GM19238 (cell line): ENCODE measurements around the gene CLCA1.
"Not testable (repeated sequence)": the region's sequence is repeated elsewhere in the genome, so short reads cannot be mapped to it uniquely, and the experiment has no call there.

ENCODE experiments used
- DNase-seq: peaks from one replicate; pipeline ENCODE4 v3.0.0; 2011; ENCODE audit warnings: low spot score; ENCODE audit not compliant: insufficient read length

CLCA1 gene

GRCh38 chr1:86464819-86465218 lies 3.9 kb upstream of the CLCA1 start:
- DNase-seq: no peak

GRCh38 chr1:86466109-86466844 lies 2.5 kb upstream of the CLCA1 start:
- no peak for DNase-seq

GRCh38 chr1:86466986-86467385 lies 1.7 kb upstream of the CLCA1 start:
- DNase-seq: no peak

GRCh38 chr1:86470859-86471258 lies 2.1 kb downstream of the CLCA1 start:
- no peak for DNase-seq

- no peak for DNase-seq
Measured at GRCh38 chr1:86471291-86471690, 2.6 kb downstream of the CLCA1 start.

GRCh38 chr1:86472152-86472551 lies 3.4 kb downstream of the CLCA1 start:
- DNase-seq: no peak

- DNase-seq: no peak
Measured at GRCh38 chr1:86472767-86473166, 4.0 kb downstream of the CLCA1 start.

- no peak for DNase-seq
Measured at GRCh38 chr1:86477256-86477655, 8.5 kb downstream of the CLCA1 start.

GRCh38 chr1:86477682-86478081 lies 9.0 kb downstream of the CLCA1 start:
- DNase-seq: no peak

GRCh38 chr1:86478416-86479156 lies 9.9 kb downstream of the CLCA1 start:
- no peak for DNase-seq

- no peak for DNase-seq
Measured at GRCh38 chr1:86481966-86482365, 13.2 kb downstream of the CLCA1 start.

- no peak for DNase-seq
Measured at GRCh38 chr1:86487131-86487810, 18.5 kb downstream of the CLCA1 start.

GRCh38 chr1:86487811-86488141 lies 19.0 kb downstream of the CLCA1 start:
- no peak for DNase-seq

GRCh38 chr1:86489242-86489878 lies 20.6 kb downstream of the CLCA1 start:
- no peak for DNase-seq

GRCh38 chr1:86491171-86491950 lies 22.6 kb downstream of the CLCA1 start:
- no peak for DNase-seq

- DNase-seq: no peak
Measured at GRCh38 chr1:86498281-86498680, 29.6 kb downstream of the CLCA1 start.

- no peak for DNase-seq
Measured at GRCh38 chr1:86499987-86500593, 31.4 kb downstream of the CLCA1 start.

- DNase-seq: no peak
Measured at GRCh38 chr1:86500714-86501113, 32.0 kb downstream of the CLCA1 start.

- DNase-seq: not testable (repeated sequence)
Measured at GRCh38 chr1:86502125-86502646, 33.5 kb downstream of the CLCA1 start.

GRCh38 chr1:86502721-86503405 lies 34.1 kb downstream of the CLCA1 start:
- DNase-seq: no peak
